Caco-2 (cell line): ENCODE results near the gene PWWP3B. TPM values are rescaled to one million over a fixed set of nuclear protein-coding genes. Genes with fewer than 3 reads are reported as not detected.
A peak's percentile ranks its signal among the peaks of the same experiment; 100 is the strongest.

Experiments used
- Bru-seq: library from RNA; stranded (reverse); fragments of 400-500 nt; gene quantifications from one replicate; lab custom pipeline; 2021; lab: Mats Ljungman, UMichigan
- BruChase-seq, 2 experiments: library from RNA; stranded (reverse); fragments of 400-500 nt; gene quantifications; one replicate each; lab custom pipeline; 2021; lab: Mats Ljungman, UMichigan
- BruUV-seq: library from RNA; stranded (reverse); fragments of 400-500 nt; replicated peaks from 2 replicates; lab custom pipeline; 2021; lab: Mats Ljungman, UMichigan
- CTCF ChIA-PET: fragments of 300-600 bp; sonication (Branson Sonifier 250); formaldehyde crosslinking; loops from one replicate; lab custom pipeline; 2022; ENCODE audit warnings: antibody characterized with exemption; lab: Charles Lee
- POLR2A ChIA-PET: fragments of 300-600 bp; sonication (Branson Sonifier 250); formaldehyde crosslinking; loops from one replicate; lab custom pipeline; 2022; ENCODE audit warnings: antibody characterized with exemption; lab: Charles Lee
- DNase-seq, 2 experiments: peaks; one replicate each; pipeline versions ENCODE4 v3.0.0 to v3.0.0-alpha.2; 2020 to 2022
- H3K27me3 ChIP-seq: replicated peaks from 2 replicates; pipeline ENCODE4 v1.6.0; 2011; ENCODE audit warnings: low read length; ENCODE audit not compliant: control insufficient read depth, insufficient read depth
- H3K36me3 ChIP-seq: 2 replicates; pipeline ENCODE4 v1.5.1; 2011; ENCODE audit warnings: low read length; ENCODE audit not compliant: control insufficient read depth, insufficient read depth
- H3K4me1 ChIP-seq: fragments of 250-450 bp; sonication (Bioruptor Pico); 2 replicates; pipeline ENCODE4 v1.5.1; 2020; ENCODE audit warnings: mild to moderate bottlenecking
- H3K4me3 ChIP-seq: 2 replicates; pipeline ENCODE4 v1.5.1; 2011; ENCODE audit warnings: low read depth, mild to moderate bottlenecking, control low read depth, low read length
- H3K9me3 ChIP-seq: fragments of 250-450 bp; sonication (Bioruptor Pico); 2 replicates; pipeline ENCODE4 v1.5.1; 2020; ENCODE audit warnings: mild to moderate bottlenecking, moderate library complexity
- H3K27ac Mint-ChIP-seq: one replicate; pipeline ENCODE4 v1.8.0; 2022; ENCODE audit warnings: mixed read lengths; ENCODE audit not compliant: unreplicated experiment
- H3K27me3 Mint-ChIP-seq: one replicate; pipeline ENCODE4 v1.8.0; 2022; ENCODE audit warnings: mixed read lengths; ENCODE audit not compliant: insufficient read depth, unreplicated experiment
- H3K36me3 Mint-ChIP-seq: one replicate; pipeline ENCODE4 v1.8.0; 2022; ENCODE audit warnings: mild to moderate bottlenecking, mixed read lengths; ENCODE audit not compliant: insufficient read depth, unreplicated experiment
- H3K4me1 Mint-ChIP-seq: one replicate; pipeline ENCODE4 v1.8.0; 2022; ENCODE audit warnings: low read depth, mixed read lengths; ENCODE audit not compliant: unreplicated experiment
- H3K4me3 Mint-ChIP-seq: one replicate; pipeline ENCODE4 v1.8.0; 2022; ENCODE audit warnings: mild to moderate bottlenecking, moderate library complexity, mixed read lengths; ENCODE audit not compliant: unreplicated experiment
- H3K9me3 Mint-ChIP-seq: one replicate; pipeline ENCODE4 v1.8.0; 2022; ENCODE audit warnings: mixed read lengths; ENCODE audit not compliant: unreplicated experiment
- CTCF ChIP-seq, 2 experiments: fragments of 200-600 bp in 1 of 2; IDR thresholded peaks; 1 replicate in 1 of 2; 2 replicates in 1 of 2; pipeline versions ENCODE4 v1.5.1 to v1.8.0; 2011 to 2022; ENCODE audit warnings: antibody characterized with exemption in 1 of 2, control low read depth in 1 of 2, inconsistent platforms in 1 of 2, low read depth in 1 of 2, low read length in 1 of 2, mild to moderate bottlenecking in 1 of 2, moderate library complexity in 1 of 2; ENCODE audit not compliant: insufficient read depth in 1 of 2, severe bottlenecking in 1 of 2, unreplicated experiment in 1 of 2
- intact Hi-C: fragments of 100-400 bp; cut with micrococcal nuclease; formaldehyde crosslinking; loops from one replicate; pipeline ENCODE4 v1.10.0; 2022; ENCODE audit not compliant: unreplicated experiment
- long read RNA-seq: library from polyadenylated mRNA; stranded (forward); transcript quantifications from one replicate; pipeline ENCODE4 v2.0.0, GENCODE V29; 2022
- total RNA-seq: library from RNA; stranded (reverse); gene quantifications from 2 replicates; pipeline ENCODE4 v1.2.3, GENCODE V29; 2022

The PWWP3B gene
- total RNA-seq (0.07 and 0.14 TPM in 2 replicates), Bru-seq, nascent RNA (percentile 18 among the genes with signal in this experiment), BruChase-seq, experiment 1, labeled RNA remaining after a 2-hour chase (percentile 15 among the genes with signal in this experiment), BruChase-seq, experiment 2, labeled RNA remaining after a 6-hour chase (percentile 13 among the genes with signal in this experiment)
- long read RNA-seq = 0 reads

GRCh38 chrX:106168107-106168506 lies at the start of gene PWWP3B:
Gene PWWP3B, plus strand, starts transcription at chrX:106168305. Its CDS starts 37,128 bp downstream, at chrX:106205433.
- intact Hi-C loops = no loop called here
- peak; percentile 19 to 35 for DNase-seq

GRCh38 chrX:106139048-106139447 lies 29.1 kb upstream of the PWWP3B start:
- H3K9me3 Mint-ChIP-seq = no peaks in the 10 kb centered on the region
- H3K4me1 Mint-ChIP-seq = no peaks in the 10 kb centered on the region

More at GRCh38 chrX:106168107-106168506, at the start of gene PWWP3B:
- Mint-ChIP-seq H3K4me3 (peak within 1 kb of the TSS; percentile 81), H3K9me3 (no peaks in the 10 kb centered on the region), H3K36me3 (peaks cover 6% of the 10 kb centered on the region), H3K4me1 (peaks cover 7% of the 10 kb centered on the region), H3K27me3 (peaks cover 4% of the 10 kb centered on the region), H3K27ac (peak within 1 kb of the TSS; percentile 79)
- H3K9me3 ChIP-seq = no peaks in the 10 kb centered on the region
- POLR2A ChIA-PET = no interaction called here
- CTCF ChIA-PET = no interaction called here
- no peaks in the 10 kb centered on the region for H3K36me3 ChIP-seq
- BruUV-seq = no TSS peak
- no peaks in the 10 kb centered on the region for H3K4me1 ChIP-seq
- no peaks in the 10 kb centered on the region for H3K27me3 ChIP-seq
- TF ChIP-seq CTCF (IDR thresholded peaks at IDR 0.05; ENCODE audit: insufficient read depth in 1 of 2, low read depth in 1 of 2, low read length in 1 of 2, severe bottlenecking in 1 of 2, unreplicated experiment in 1 of 2) = no peak
- H3K4me3 ChIP-seq = no peak within 1 kb of the TSS

More at GRCh38 chrX:106139048-106139447, 29.1 kb upstream of the PWWP3B start:
- no peak for TF ChIP-seq CTCF (IDR thresholded peaks at IDR 0.05; ENCODE audit: insufficient read depth in 1 of 2, low read depth in 1 of 2, low read length in 1 of 2, severe bottlenecking in 1 of 2, unreplicated experiment in 1 of 2)
- no peaks in the 10 kb centered on the region for H3K36me3 Mint-ChIP-seq
- BruUV-seq = no TSS peak
- H3K27ac Mint-ChIP-seq = no peak overlapping the region
- intact Hi-C loops = no loop called here
- H3K4me3 Mint-ChIP-seq = no peak overlapping the region
- H3K9me3 ChIP-seq = no peaks in the 10 kb centered on the region
- no peaks in the 10 kb centered on the region for H3K27me3 ChIP-seq
- H3K27me3 Mint-ChIP-seq = peaks cover 5% of the 10 kb centered on the region
- H3K4me1 ChIP-seq = no peaks in the 10 kb centered on the region
- ChIA-PET POLR2A (no interaction called here), CTCF (no interaction called here)
- H3K4me3 ChIP-seq = no peak overlapping the region
- no peaks in the 10 kb centered on the region for H3K36me3 ChIP-seq
- DNase-seq = no peak
